HG03139 (cell line): ENCODE data around the gene DOCK7.
"Not testable (repeated sequence)": the region's sequence is repeated elsewhere in the genome, so short reads cannot be mapped to it uniquely, and the experiment has no call there.

Source experiments
- ATAC-seq: cut with Tn5 transposase; IDR thresholded peaks from one replicate; pipeline ENCODE4 v1.9.1; 2021; ENCODE audit not compliant: unreplicated experiment

DOCK7 gene, protein sequence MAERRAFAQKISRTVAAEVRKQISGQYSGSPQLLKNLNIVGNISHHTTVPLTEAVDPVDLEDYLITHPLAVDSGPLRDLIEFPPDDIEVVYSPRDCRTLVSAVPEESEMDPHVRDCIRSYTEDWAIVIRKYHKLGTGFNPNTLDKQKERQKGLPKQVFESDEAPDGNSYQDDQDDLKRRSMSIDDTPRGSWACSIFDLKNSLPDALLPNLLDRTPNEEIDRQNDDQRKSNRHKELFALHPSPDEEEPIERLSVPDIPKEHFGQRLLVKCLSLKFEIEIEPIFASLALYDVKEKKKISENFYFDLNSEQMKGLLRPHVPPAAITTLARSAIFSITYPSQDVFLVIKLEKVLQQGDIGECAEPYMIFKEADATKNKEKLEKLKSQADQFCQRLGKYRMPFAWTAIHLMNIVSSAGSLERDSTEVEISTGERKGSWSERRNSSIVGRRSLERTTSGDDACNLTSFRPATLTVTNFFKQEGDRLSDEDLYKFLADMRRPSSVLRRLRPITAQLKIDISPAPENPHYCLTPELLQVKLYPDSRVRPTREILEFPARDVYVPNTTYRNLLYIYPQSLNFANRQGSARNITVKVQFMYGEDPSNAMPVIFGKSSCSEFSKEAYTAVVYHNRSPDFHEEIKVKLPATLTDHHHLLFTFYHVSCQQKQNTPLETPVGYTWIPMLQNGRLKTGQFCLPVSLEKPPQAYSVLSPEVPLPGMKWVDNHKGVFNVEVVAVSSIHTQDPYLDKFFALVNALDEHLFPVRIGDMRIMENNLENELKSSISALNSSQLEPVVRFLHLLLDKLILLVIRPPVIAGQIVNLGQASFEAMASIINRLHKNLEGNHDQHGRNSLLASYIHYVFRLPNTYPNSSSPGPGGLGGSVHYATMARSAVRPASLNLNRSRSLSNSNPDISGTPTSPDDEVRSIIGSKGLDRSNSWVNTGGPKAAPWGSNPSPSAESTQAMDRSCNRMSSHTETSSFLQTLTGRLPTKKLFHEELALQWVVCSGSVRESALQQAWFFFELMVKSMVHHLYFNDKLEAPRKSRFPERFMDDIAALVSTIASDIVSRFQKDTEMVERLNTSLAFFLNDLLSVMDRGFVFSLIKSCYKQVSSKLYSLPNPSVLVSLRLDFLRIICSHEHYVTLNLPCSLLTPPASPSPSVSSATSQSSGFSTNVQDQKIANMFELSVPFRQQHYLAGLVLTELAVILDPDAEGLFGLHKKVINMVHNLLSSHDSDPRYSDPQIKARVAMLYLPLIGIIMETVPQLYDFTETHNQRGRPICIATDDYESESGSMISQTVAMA (N-terminal part only)

GRCh38 chr1:62687903-62688686 lies at the start of gene DOCK7:
Gene DOCK7, minus strand, starts transcription at chr1:62688386. Its CDS starts 122 bp downstream, at chr1:62688264.
- ATAC-seq: peak; percentile 69

- ATAC-seq: no peak
Measured at GRCh38 chr1:62735491-62736171, 47.4 kb upstream of the DOCK7 start.

DNA sequence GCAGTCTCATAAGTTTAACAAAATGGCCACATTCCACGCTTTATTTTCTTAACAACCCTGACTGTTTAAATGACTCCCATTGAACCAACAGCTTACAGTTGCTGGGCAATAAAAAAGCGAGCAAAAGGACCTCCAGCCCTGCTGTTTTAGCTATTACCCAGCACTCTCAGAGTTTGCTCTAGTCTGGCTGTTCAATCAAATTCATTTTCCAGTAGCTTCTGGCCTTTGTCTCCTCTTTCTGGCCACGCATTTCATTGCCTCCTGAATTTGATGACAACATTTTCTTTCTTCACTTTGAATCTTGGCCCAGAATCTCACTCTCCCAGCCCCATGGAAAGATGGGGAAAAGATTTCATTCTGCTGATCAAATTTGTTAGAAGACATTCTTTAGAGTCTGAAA lies 44.1 kb upstream of the DOCK7 start:
- no peak for ATAC-seq

DNA sequence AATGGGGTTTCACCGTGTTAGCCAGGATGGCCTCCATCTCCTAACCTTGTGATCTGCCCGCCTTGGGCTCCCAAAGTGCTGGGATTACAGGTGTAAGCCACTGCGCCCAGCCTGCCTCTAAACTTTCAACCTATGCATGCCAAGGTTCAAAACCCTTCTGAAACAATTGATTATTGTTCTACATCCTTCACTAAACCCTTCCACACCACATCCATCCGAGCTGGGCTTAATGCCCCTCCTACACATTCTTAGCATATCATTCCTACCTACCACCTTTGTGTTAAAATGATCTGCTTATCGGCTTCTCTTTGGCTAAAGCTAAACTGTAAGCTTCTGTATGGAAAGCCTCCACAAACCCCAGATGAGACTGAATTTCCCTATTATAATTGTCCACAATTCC lies 40.8 kb upstream of the DOCK7 start:
- no peak for ATAC-seq

DNA sequence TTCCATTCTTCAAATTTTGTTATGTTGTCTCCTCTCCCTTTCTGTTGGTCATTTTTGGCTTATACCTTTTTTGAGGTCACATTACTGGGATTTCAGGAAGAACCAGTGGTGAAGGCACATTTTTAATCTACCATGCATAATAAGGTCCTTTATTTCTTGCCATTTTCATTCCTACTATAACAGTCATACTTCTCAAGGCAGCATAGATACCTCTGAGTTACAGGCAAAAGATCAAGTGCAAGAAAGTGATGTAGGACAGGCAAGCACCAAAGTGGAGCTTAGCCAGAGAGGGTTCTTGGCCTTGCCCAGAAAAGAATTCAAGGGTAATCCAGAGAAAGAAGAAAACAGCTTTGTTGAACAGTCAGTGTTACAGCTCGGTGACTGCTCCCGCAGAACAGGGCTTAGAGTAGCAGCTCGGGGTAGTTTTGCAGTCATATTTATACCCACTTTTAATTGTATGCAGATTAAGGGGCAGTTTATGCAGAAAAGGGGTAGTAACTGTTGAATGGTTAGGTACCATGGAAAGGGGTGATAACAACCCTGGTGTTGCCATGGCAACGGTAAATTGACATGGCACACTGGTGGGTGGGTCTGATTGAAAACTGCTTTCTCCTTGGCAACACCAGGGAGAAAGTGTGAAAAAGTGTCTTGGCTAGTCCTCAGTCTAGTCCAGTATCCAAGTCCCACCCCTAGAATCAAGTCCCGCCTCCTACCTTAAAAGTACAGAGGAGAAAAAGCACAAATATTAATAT lies 39.6 kb upstream of the DOCK7 start:
- no peak for ATAC-seq

- ATAC-seq: no peak
Measured at GRCh38 chr1:62726011-62726442, 37.8 kb upstream of the DOCK7 start.

- ATAC-seq: no peak
Measured at GRCh38 chr1:62725255-62725654, 37.1 kb upstream of the DOCK7 start.

- ATAC-seq: no peak
Measured at GRCh38 chr1:62724430-62724829, 36.2 kb upstream of the DOCK7 start.

DNA sequence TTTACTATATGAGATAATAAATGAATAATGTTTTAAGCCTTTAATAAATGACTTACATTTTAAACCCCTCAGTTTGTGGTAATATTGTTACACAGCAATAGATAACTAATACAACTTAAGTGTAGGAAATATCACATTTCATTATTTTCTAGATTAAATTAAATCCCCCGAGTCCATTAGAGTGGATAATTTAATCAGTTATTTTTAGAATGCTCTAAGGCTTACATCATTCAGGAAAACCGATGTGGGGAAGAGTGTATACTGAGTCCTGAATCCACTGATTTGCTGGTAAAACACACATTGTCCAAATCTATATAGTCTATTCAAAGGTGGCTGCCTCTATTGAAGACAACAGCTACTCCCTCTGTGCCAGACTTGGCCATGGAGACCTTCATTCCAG lies 35.7 kb upstream of the DOCK7 start:
- ATAC-seq: no peak

GRCh38 chr1:62722796-62723195 lies 34.6 kb upstream of the DOCK7 start:
- ATAC-seq: no peak

- no peak for ATAC-seq
Measured at GRCh38 chr1:62720946-62721554, 32.9 kb upstream of the DOCK7 start.

GRCh38 chr1:62718400-62718799 lies 30.2 kb upstream of the DOCK7 start:
- not testable (repeated sequence) for ATAC-seq

- no peak for ATAC-seq
Measured at GRCh38 chr1:62717483-62717882, 29.3 kb upstream of the DOCK7 start.

- no peak for ATAC-seq
Measured at GRCh38 chr1:62716397-62716796, 28.2 kb upstream of the DOCK7 start.

GRCh38 chr1:62712336-62713243 lies 24.4 kb upstream of the DOCK7 start:
- ATAC-seq: no peak

- ATAC-seq: no peak
Measured at GRCh38 chr1:62707744-62708120, 19.5 kb upstream of the DOCK7 start.

GRCh38 chr1:62706985-62707743 lies 19.0 kb upstream of the DOCK7 start:
- no peak for ATAC-seq
